Mesodermal cell (in vitro differentiated cells): Measurements from ENCODE around the gene CHTOP.
A peak's percentile ranks its signal among the peaks of the same experiment; 100 is the strongest.

Experiments
- H3K27ac ChIP-seq: 2 replicates; pipeline ENCODE4 v1.7.0; 2013; ENCODE audit warnings: mild to moderate bottlenecking, low read depth, low read length, moderate library complexity; ENCODE audit not compliant: severe bottlenecking
- H3K36me3 ChIP-seq: 2 replicates; pipeline ENCODE4 v1.7.1; 2013; ENCODE audit warnings: mild to moderate bottlenecking, low read length, moderate library complexity; ENCODE audit not compliant: control insufficient read depth, insufficient read depth
- H3K4me1 ChIP-seq: one replicate; pipeline ENCODE4 v1.7.1; 2013; ENCODE audit warnings: mild to moderate bottlenecking, low read length; ENCODE audit not compliant: insufficient read depth, control insufficient read depth, poor library complexity, severe bottlenecking
- H3K4me3 ChIP-seq: 2 replicates; pipeline ENCODE4 v1.7.0; 2013; ENCODE audit warnings: low read length, control low read depth, mild to moderate bottlenecking; ENCODE audit not compliant: insufficient read depth, poor library complexity, severe bottlenecking; ENCODE audit errors: extremely low read depth
- H3K9me3 ChIP-seq: 2 replicates; pipeline ENCODE4 v1.7.1; 2013; ENCODE audit warnings: mild to moderate bottlenecking, low read length, moderate library complexity; ENCODE audit not compliant: control insufficient read depth
- WGBS, 2 experiments: methylation state at CpG; one replicate each; pipeline ENCODE4 v1.1.5; 2013; ENCODE audit warnings: missing lambda C conversion rate in 2 of 2; ENCODE audit not compliant: insufficient coverage in 2 of 2; 5-methylcytosine and 5-hydroxymethylcytosine counted together

Gene CHTOP

GRCh38 chr1:153602749-153603148 is 31.1 kb upstream of the CHTOP start:
- Histone ChIP-seq H3K27ac (no peak overlapping the region), H3K9me3 (no peaks in the 10 kb centered on the region), H3K4me3 (no peak overlapping the region), H3K36me3 (peaks cover 21% of the 10 kb centered on the region), H3K4me1 (peaks cover 24% of the 10 kb centered on the region)
- 93 to 100% methylated on average over 2 to 3 of the region's 6 CpGs for WGBS, 2 experiments

DNA sequence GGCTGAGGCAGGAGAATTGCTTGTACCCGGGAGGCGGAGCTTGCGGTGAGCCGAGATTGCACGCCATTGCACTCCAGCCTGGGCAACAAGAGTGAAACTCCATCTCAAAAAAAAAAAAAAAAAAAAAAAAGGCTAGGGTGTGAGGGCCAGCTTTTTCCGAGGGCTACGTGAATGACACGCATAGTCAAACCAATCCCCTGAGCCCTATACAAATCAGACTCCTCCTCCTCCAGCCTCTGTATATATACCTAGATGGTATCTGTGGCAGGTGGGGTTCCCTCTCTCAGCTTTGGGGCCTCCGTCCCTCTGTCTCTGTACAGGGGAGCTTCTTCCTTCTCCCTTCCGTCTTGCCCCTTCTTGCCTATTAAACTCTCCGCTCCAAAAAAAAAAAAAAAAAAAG is 27.7 kb upstream of the CHTOP start:
- Histone ChIP-seq H3K4me3 (no peak overlapping the region), H3K36me3 (peaks cover 21% of the 10 kb centered on the region), H3K9me3 (no peaks in the 10 kb centered on the region), H3K27ac (no peak overlapping the region), H3K4me1 (peaks cover 41% of the 10 kb centered on the region)
- 100% methylated on average over 2 to 3 of the region's 11 CpGs for WGBS, 2 experiments

GRCh38 chr1:153607381-153607780 is 26.5 kb upstream of the CHTOP start:
- WGBS, 2 experiments = 93 to 96% methylated on average over 6 to 8 of the region's 8 CpGs
- no peak overlapping the region for H3K27ac ChIP-seq
- no peaks in the 10 kb centered on the region for H3K9me3 ChIP-seq
- peaks cover 53% of the 10 kb centered on the region for H3K4me1 ChIP-seq
- peak overlapping the region; percentile 42 for H3K4me3 ChIP-seq
- peaks cover 21% of the 10 kb centered on the region for H3K36me3 ChIP-seq

DNA sequence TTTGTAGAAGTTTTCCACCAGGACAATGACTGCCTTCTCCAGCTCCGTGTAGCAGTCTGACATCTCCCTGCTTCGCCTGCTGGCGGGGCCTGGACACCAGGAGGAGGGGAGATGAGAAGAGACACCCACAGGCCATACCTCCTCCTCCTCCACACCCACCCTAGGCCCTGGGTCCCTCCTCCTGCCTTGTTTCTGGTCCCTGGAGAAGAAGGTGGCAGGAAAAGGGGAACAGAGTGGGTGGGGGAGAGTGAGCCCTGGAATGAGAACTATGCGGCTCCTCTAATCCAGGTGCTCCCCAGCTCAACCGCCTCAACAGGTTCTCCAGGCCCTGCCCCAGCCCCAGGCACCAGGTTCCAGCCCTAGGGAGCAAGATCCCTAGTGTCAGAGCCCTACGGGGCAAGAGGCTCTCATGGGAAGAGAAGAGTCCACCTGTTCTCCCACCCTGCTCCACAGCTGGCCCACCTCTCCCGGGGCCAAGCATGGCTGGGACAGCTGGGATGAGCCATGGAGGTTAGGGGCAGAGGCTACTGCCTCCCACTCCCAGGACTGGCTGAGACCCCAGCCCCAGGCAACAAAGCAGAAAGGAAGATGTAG is 25.7 kb upstream of the CHTOP start:
- H3K9me3 ChIP-seq = no peaks in the 10 kb centered on the region
- H3K27ac ChIP-seq = peak overlapping the region; percentile 96
- H3K4me1 ChIP-seq = peaks cover 56% of the 10 kb centered on the region
- peaks cover 21% of the 10 kb centered on the region for H3K36me3 ChIP-seq
- 83 to 100% methylated on average over 1 to 2 of the region's 7 CpGs for WGBS, 2 experiments
- peak overlapping the region; percentile 42 for H3K4me3 ChIP-seq

- peaks cover 21% of the 10 kb centered on the region for H3K36me3 ChIP-seq
- H3K4me3 ChIP-seq = peak overlapping the region; percentile 42
- no peaks in the 10 kb centered on the region for H3K9me3 ChIP-seq
- H3K27ac ChIP-seq = peak overlapping the region; percentile 96
- WGBS, 2 experiments = 17 to 18% methylated on average over 9 to 14 of the region's 19 CpGs
- peaks cover 56% of the 10 kb centered on the region for H3K4me1 ChIP-seq
These were observed 24.9 kb upstream of the CHTOP start for GRCh38 chr1:153608742-153609584.

GRCh38 chr1:153609585-153609907 is 24.3 kb upstream of the CHTOP start:
- peaks cover 21% of the 10 kb centered on the region for H3K36me3 ChIP-seq
- H3K27ac ChIP-seq = peak overlapping the region; percentile 96
- no peak overlapping the region for H3K4me3 ChIP-seq
- WGBS, 2 experiments = 76 to 82% methylated on average over 4 of the region's 6 CpGs
- peaks cover 56% of the 10 kb centered on the region for H3K4me1 ChIP-seq
- no peaks in the 10 kb centered on the region for H3K9me3 ChIP-seq

DNA sequence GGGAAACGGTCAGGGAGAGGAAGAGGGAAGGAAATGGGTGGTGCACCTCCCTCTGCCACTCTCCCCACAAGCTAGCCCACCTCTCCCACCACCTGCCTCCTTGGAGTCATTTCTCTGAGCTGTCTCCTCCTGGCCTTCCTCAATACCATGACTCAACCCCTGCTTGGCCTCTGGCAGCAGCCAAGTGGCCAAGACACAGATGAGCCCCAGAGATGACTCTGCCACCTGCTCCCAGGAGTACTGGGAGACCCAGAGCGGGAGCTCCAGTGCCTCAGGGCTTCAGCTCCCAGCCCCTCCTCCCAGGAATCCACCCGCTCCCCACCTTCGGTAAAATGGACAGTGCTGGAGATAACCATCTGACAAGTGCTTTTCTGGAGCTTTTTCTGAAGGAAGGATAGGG is 23.5 kb upstream of the CHTOP start:
- H3K4me3 ChIP-seq = no peak overlapping the region
- peaks cover 21% of the 10 kb centered on the region for H3K36me3 ChIP-seq
- no peaks in the 10 kb centered on the region for H3K9me3 ChIP-seq
- peak overlapping the region; percentile 96 for H3K27ac ChIP-seq
- peaks cover 56% of the 10 kb centered on the region for H3K4me1 ChIP-seq
- WGBS, 2 experiments = 40 to 61% methylated on average over 2 to 3 of the region's 4 CpGs

GRCh38 chr1:153610811-153611301 is 23.0 kb upstream of the CHTOP start:
- no peak overlapping the region for H3K27ac ChIP-seq
- H3K9me3 ChIP-seq = no peaks in the 10 kb centered on the region
- no peak overlapping the region for H3K4me3 ChIP-seq
- peaks cover 16% of the 10 kb centered on the region for H3K36me3 ChIP-seq
- 91 to 100% methylated on average over 2 to 4 of the region's 7 CpGs for WGBS, 2 experiments
- peaks cover 56% of the 10 kb centered on the region for H3K4me1 ChIP-seq

DNA sequence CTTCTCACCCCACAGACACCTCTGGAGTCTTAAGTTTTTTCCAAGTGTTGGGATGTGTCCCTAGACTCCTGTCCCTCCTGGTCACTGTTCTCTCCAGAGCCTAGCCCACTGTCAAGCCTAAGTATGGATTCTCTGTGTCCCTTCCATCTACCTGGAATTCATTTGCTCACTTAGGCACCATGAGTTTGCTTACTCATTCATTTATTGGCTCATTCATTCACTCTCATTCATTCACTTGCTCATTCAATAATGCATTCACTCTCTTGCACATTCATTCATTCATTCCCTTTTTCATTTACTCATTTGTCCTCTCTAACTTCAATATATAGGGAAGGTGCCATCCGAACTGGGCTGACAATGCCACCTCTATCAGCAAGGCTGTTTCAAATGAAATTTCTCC is 22.5 kb upstream of the CHTOP start:
- peak overlapping the region; percentile 36 for H3K4me3 ChIP-seq
- H3K4me1 ChIP-seq = peaks cover 56% of the 10 kb centered on the region
- H3K9me3 ChIP-seq = no peaks in the 10 kb centered on the region
- H3K36me3 ChIP-seq = peaks cover 14% of the 10 kb centered on the region
- H3K27ac ChIP-seq = no peak overlapping the region
- 100% methylated on average over 1 of the region's 1 CpG; no CpG with 5 or more reads in 1 of the 2 experiments for WGBS, 2 experiments

DNA sequence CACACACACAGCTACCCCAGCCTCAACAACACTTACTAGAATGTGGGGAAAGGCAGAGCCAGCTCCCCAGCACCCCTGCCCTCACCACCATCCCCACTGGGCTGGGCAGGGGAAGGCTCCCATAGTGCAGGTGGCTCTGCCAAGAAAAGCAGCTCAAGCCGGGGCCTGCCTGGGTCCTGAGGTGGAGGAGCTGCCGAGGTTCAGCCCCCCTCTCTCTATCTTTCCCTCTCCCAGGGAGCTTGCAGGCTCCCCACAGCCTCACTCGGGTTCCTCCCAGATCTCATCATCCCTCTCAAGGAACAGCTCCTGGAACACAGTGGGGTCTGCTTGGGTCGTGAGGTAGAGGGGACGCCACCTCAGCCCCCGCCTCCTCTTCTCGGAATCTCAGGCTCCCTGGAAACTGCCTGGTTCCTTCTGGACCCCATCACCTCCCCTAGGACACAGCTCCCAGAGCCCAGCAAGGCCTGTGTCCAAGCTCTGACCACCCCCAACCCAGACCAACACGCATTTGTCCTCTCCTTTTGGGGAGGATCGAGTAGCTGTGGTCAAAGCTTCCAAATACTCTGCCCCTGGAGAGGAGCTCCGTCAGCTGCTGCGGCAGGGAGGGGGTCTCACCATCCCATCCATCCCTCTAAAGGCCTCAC is 21.6 kb upstream of the CHTOP start:
- WGBS, 2 experiments = 61 to 64% methylated on average over 4 to 6 of the region's 11 CpGs
- Histone ChIP-seq H3K4me1 (peaks cover 47% of the 10 kb centered on the region), H3K27ac (no peak overlapping the region)

More for the DNA sequence above, 21.6 kb upstream of the CHTOP start:
- Histone ChIP-seq H3K9me3 (no peaks in the 10 kb centered on the region), H3K4me3 (peak overlapping the region; percentile 36), H3K36me3 (peaks cover 5% of the 10 kb centered on the region)
